ENCODE results near the gene LDLR.
"Not testable (repeated sequence)": the region's sequence is repeated elsewhere in the genome, so short reads cannot be mapped to it uniquely, and the experiment has no call there.

LDLR gene

DNA sequence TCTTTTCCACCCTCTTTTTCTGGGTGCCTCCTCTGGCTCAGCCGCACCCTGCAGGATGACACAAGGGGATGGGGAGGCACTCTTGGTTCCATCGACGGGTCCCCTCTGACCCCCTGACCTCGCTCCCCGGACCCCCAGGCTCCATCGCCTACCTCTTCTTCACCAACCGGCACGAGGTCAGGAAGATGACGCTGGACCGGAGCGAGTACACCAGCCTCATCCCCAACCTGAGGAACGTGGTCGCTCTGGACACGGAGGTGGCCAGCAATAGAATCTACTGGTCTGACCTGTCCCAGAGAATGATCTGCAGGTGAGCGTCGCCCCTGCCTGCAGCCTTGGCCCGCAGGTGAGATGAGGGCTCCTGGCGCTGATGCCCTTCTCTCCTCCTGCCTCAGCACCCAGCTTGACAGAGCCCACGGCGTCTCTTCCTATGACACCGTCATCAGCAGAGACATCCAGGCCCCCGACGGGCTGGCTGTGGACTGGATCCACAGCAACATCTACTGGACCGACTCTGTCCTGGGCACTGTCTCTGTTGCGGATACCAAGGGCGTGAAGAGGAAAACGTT is 24.0 kb downstream of the LDLR start:
- TF ChIP-seq, protein P1, sequence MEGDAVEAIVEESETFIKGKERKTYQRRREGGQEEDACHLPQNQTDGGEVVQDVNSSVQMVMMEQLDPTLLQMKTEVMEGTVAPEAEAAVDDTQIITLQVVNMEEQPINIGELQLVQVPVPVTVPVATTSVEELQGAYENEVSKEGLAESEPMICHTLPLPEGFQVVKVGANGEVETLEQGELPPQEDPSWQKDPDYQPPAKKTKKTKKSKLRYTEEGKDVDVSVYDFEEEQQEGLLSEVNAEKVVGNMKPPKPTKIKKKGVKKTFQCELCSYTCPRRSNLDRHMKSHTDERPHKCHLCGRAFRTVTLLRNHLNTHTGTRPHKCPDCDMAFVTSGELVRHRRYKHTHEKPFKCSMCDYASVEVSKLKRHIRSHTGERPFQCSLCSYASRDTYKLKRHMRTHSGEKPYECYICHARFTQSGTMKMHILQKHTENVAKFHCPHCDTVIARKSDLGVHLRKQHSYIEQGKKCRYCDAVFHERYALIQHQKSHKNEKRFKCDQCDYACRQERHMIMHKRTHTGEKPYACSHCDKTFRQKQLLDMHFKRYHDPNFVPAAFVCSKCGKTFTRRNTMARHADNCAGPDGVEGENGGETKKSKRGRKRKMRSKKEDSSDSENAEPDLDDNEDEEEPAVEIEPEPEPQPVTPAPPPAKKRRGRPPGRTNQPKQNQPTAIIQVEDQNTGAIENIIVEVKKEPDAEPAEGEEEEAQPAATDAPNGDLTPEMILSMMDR (IDR thresholded peaks at IDR 0.05; ENCODE audit: control insufficient read depth, insufficient read depth, low read depth, low read length, missing control alignments): no peak

DNA sequence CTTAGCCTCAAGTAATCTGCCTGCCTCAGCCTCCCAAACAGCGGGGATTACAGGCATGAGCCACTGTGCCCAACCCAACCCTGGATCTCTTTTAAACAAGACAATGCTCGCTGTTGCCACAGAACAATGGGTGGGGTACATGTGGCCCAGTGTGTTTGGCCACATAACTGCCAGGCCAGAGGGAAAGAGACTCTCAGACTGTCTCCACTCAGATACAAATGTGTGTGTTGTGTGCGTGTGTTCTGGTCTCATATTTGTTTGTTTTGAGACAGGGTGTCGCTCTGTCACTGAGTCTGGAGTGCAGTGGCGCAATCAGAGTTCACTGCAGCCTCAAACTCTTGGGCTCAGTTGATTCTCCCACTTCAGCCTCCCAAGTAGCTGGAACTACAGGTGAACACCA is 25.8 kb downstream of the LDLR start:
- no peak overlapping the region for H3K4me3 ChIP-seq (ENCODE audit: control insufficient read depth, low read depth, low read length)
- DNase-seq (ENCODE audit: low read depth): no peak
- TF ChIP-seq, protein P1 (IDR thresholded peaks at IDR 0.05; ENCODE audit: control insufficient read depth, insufficient read depth, low read depth, low read length, missing control alignments): no peak

More for the DNA sequence above, 24.0 kb downstream of the LDLR start:
- H3K4me3 ChIP-seq (ENCODE audit: control insufficient read depth, low read depth, low read length): no peak overlapping the region
- DNase-seq (ENCODE audit: low read depth): no peak

DNA sequence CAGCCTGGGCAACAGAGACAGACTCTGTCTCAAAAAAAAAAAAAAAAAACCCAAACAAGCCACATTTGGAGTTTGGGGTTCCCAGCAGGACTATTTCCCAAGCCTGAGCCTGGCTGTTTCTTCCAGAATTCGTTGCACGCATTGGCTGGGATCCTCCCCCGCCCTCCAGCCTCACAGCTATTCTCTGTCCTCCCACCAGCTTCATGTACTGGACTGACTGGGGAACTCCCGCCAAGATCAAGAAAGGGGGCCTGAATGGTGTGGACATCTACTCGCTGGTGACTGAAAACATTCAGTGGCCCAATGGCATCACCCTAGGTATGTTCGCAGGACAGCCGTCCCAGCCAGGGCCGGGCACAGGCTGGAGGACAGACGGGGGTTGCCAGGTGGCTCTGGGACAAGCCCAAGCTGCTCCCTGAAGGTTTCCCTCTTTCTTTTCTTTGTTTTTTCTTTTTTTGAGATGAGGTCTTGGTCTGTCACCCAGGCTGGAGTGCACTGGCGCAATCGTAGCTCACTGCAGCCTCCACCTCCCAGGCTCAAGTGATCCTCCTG is 26.7 kb downstream of the LDLR start:
- no peak overlapping the region for H3K4me3 ChIP-seq (ENCODE audit: control insufficient read depth, low read depth, low read length)

DNA sequence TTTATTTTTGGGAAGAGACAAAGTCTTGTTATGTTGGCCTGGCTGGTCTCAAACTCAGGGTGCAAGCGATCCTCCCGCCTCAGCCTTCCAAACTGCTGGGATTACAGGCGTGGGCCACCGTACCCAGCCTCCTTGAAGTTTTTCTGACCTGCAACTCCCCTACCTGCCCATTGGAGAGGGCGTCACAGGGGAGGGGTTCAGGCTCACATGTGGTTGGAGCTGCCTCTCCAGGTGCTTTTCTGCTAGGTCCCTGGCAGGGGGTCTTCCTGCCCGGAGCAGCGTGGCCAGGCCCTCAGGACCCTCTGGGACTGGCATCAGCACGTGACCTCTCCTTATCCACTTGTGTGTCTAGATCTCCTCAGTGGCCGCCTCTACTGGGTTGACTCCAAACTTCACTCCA is 27.2 kb downstream of the LDLR start:
- no peak for DNase-seq (ENCODE audit: low read depth)
- TF ChIP-seq, protein P1 (IDR thresholded peaks at IDR 0.05; ENCODE audit: control insufficient read depth, insufficient read depth, low read depth, low read length, missing control alignments): no peak
- H3K4me3 ChIP-seq (ENCODE audit: control insufficient read depth, low read depth, low read length): no peak overlapping the region

More for the DNA sequence above, 26.7 kb downstream of the LDLR start:
- DNase-seq (ENCODE audit: low read depth): no peak
- TF ChIP-seq, protein P1 (IDR thresholded peaks at IDR 0.05; ENCODE audit: control insufficient read depth, insufficient read depth, low read depth, low read length, missing control alignments): no peak

DNA sequence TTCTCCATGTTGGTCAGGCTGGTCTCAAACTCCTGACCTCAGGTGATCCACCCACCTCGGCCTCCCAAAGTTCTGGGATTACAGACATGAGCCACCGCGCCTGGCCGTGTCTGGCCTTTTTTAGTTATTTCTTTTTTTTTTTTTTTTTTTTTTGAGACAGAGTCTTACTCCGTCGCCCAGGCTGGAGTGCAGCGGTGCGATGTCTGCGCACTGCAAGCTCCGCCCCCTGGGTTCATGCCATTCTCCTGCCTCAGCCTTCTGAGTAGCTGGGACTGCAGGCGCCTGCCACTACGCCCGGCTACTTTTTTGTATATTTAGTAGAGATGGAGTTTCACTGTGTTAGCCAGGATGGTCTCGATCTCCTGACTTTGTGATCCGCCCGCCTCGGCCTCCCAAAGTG is 32.7 kb downstream of the LDLR start:
- DNase-seq (ENCODE audit: low read depth); H3K4me3 ChIP-seq (ENCODE audit: control insufficient read depth, low read depth, low read length): not testable (repeated sequence)

DNA sequence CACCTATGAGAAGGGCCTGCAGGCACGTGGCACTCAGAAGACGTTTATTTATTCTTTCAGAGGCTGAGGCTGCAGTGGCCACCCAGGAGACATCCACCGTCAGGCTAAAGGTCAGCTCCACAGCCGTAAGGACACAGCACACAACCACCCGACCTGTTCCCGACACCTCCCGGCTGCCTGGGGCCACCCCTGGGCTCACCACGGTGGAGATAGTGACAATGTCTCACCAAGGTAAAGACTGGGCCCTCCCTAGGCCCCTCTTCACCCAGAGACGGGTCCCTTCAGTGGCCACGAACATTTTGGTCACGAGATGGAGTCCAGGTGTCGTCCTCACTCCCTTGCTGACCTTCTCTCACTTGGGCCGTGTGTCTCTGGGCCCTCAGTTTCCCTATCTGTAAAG is 33.9 kb downstream of the LDLR start:
- no peak for DNase-seq (ENCODE audit: low read depth)
- TF ChIP-seq, protein P1 (IDR thresholded peaks at IDR 0.05; ENCODE audit: control insufficient read depth, insufficient read depth, low read depth, low read length, missing control alignments): no peak
- no peak overlapping the region for H3K4me3 ChIP-seq (ENCODE audit: control insufficient read depth, low read depth, low read length)

DNA sequence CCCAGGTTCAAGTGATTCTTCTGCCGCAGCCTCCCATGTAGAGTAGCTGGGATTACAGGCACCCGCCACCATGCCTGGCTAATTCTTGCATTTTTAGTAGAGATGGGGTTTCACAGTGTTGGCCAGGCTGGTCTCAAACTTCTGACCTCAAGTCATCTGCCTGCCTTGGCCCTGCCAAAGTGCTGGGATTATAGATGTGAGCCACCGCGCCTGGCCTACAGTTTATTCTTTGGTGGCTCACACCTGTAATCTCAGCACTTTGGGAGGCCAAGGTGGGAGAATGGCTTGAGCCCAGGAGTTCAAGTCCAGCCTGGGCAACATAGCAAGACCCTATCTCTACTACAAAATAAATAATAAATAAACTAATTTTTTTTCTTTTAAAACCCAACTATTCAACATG is 34.9 kb downstream of the LDLR start:
- not testable (repeated sequence) for DNase-seq (ENCODE audit: low read depth); H3K4me3 ChIP-seq (ENCODE audit: control insufficient read depth, low read depth, low read length)
